IPS-18a (cell line): ENCODE data around the gene PTPRG.
"Not testable (repeated sequence)": the region's sequence is repeated elsewhere in the genome, so short reads cannot be mapped to it uniquely, and the experiment has no call there.

Source experiments
- H3K27ac ChIP-seq: one replicate; pipeline ENCODE4 v1.5.1; 2013; ENCODE audit warnings: low read length
- H3K27me3 ChIP-seq: one replicate; pipeline ENCODE4 v1.6.1; 2013; ENCODE audit warnings: mild to moderate bottlenecking, low read length; ENCODE audit not compliant: control insufficient read depth, insufficient read depth
- H3K36me3 ChIP-seq: one replicate; pipeline ENCODE4 v1.6.1; 2013; ENCODE audit warnings: low read depth, low read length; ENCODE audit not compliant: control insufficient read depth
- H3K4me1 ChIP-seq: one replicate; pipeline ENCODE4 v1.6.1; 2013; ENCODE audit warnings: low read depth, low read length; ENCODE audit not compliant: control insufficient read depth
- H3K4me3 ChIP-seq: one replicate; pipeline ENCODE4 v1.5.1; 2013; ENCODE audit warnings: low read length
- H3K9ac ChIP-seq: one replicate; pipeline ENCODE4 v1.6.1; 2013; ENCODE audit warnings: mild to moderate bottlenecking, low read length, moderate library complexity
- H3K9me3 ChIP-seq: one replicate; pipeline ENCODE4 v1.6.1; 2013; ENCODE audit warnings: low read depth, low read length; ENCODE audit not compliant: control insufficient read depth

The PTPRG gene

DNA sequence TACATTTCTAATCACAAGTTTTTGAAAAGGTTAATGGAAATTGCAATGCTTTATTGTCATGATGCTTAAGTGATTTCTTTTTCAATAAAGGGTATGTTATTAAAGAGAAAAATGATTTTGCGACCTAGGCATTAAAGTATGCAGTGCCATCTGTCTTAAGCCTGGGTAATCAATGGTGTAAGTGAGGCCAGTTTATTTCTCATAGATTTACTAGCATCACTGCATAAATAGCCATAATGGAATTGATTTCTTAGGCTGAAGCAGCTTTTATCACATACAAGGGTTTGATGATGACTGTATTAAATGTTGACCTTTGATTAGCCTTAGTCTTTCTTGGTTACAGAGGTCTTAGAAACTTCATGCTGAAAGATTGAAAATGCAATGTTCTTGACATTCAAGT, 464.5 kb downstream of the PTPRG start:
- Histone ChIP-seq H3K27me3 (no peaks in the 10 kb centered on the region), H3K9me3 (no peaks in the 10 kb centered on the region), H3K9ac (no peak overlapping the region), H3K4me3 (no peak overlapping the region), H3K36me3 (no peaks in the 10 kb centered on the region), H3K27ac (no peak overlapping the region), H3K4me1 (peaks cover 9% of the 10 kb centered on the region)

DNA sequence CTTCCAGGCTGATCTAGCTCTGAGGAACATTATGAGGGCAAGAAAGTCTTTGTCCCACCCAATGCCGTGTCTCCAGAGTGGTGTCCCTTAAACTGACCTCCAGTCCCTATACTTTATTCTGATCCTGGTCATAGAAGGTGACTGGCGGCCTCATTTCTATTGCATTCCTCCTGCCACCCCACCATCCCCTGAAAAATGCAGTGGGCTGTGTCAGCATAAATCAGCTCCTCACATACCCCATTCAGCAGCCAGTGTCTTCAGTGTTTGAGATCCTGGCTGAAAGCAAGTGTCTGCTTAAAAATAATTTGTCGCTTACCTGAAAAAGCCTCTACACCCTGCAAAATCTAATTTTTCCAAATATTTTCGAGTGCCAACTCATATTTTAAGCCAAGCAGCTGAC, 465.9 kb downstream of the PTPRG start:
- Histone ChIP-seq H3K9ac (no peak overlapping the region), H3K27ac (no peak overlapping the region), H3K4me1 (peaks cover 7% of the 10 kb centered on the region), H3K4me3 (no peak overlapping the region), H3K27me3 (no peaks in the 10 kb centered on the region), H3K9me3 (no peaks in the 10 kb centered on the region), H3K36me3 (no peaks in the 10 kb centered on the region)

- Histone ChIP-seq H3K36me3 (no peaks in the 10 kb centered on the region), H3K27ac (no peak overlapping the region), H3K9me3 (no peaks in the 10 kb centered on the region), H3K4me1 (peaks cover 4% of the 10 kb centered on the region), H3K4me3 (no peak overlapping the region), H3K27me3 (no peaks in the 10 kb centered on the region), H3K9ac (no peak overlapping the region)
These were observed 466.4 kb downstream of the PTPRG start for GRCh38 chr3:62027796-62028195.

GRCh38 chr3:62028236-62028635, 466.9 kb downstream of the PTPRG start:
- Histone ChIP-seq H3K36me3 (no peaks in the 10 kb centered on the region), H3K9ac (no peak overlapping the region), H3K4me3 (no peak overlapping the region), H3K9me3 (no peaks in the 10 kb centered on the region), H3K27ac (no peak overlapping the region), H3K4me1 (peaks cover 2% of the 10 kb centered on the region), H3K27me3 (no peaks in the 10 kb centered on the region)

DNA sequence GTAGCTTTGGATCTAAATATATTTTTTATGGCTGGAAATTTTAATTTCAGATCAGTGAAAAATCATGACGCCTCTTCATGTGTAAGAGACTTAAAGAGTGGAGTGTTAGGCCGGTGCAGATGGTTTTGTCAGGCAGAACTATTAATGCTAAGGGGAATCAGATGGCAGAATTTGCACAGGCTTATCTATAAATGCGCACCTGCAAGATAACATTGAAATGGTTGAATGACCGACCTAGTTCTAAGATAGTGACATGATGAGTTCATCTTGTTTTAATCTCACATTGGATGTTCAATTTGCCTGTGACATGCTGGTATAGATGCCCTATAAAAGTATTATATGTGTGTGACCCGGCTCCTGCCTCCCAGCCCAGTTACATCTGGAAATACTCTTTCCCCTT, 471.4 kb downstream of the PTPRG start:
- no peak overlapping the region for H3K4me3 ChIP-seq
- H3K9me3 ChIP-seq, result no peaks in the 10 kb centered on the region
- H3K36me3 ChIP-seq, result no peaks in the 10 kb centered on the region
- no peaks in the 10 kb centered on the region for H3K4me1 ChIP-seq
- no peak overlapping the region for H3K27ac ChIP-seq
- no peaks in the 10 kb centered on the region for H3K27me3 ChIP-seq
- no peak overlapping the region for H3K9ac ChIP-seq

DNA sequence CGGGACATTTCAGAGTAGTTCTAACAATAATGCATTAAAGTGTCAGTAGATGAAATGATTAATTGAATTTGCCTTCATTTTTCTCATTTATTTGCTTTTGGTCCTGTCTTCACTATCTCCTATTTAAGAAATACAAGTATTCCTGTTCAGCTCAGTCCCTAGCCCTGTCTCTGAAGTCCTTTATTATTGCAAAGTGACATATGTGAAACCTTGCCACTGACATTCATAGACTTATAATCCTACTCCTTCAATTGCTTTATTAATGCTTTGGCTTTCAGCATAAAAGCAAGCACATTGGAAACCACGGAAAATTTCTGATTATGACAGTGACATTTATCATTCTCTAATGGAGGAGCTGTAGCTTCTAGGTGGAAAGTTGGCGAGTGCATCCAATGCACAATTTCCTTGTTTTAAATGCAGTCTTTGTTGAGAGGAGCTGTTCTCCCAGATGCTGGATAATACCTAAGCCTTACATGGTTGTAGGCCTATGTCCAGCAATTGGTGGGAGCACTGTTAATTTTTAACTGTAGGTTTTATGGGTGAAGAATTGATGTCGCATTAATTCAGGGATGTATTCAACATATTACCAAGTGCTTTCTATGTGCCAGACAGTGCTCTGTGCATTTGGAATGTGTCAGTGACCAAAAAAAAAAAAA, 474.2 kb downstream of the PTPRG start:
- Histone ChIP-seq H3K4me3 (no peak overlapping the region), H3K9ac (no peak overlapping the region), H3K27ac (no peak overlapping the region), H3K4me1 (no peaks in the 10 kb centered on the region), H3K9me3 (no peaks in the 10 kb centered on the region), H3K27me3 (no peaks in the 10 kb centered on the region), H3K36me3 (no peaks in the 10 kb centered on the region)

- no peak overlapping the region for H3K9ac ChIP-seq
- H3K36me3 ChIP-seq, result no peaks in the 10 kb centered on the region
- no peak overlapping the region for H3K27ac ChIP-seq
- H3K4me3 ChIP-seq, result no peak overlapping the region
- H3K4me1 ChIP-seq, result no peaks in the 10 kb centered on the region
- no peaks in the 10 kb centered on the region for H3K9me3 ChIP-seq
- no peaks in the 10 kb centered on the region for H3K27me3 ChIP-seq
These were observed 475.4 kb downstream of the PTPRG start for GRCh38 chr3:62036726-62037125.

GRCh38 chr3:62038798-62039197, 477.4 kb downstream of the PTPRG start:
- not testable (repeated sequence) for H3K4me3 ChIP-seq, H3K9ac ChIP-seq, H3K9me3 ChIP-seq, H3K4me1 ChIP-seq, H3K27ac ChIP-seq, H3K27me3 ChIP-seq, H3K36me3 ChIP-seq

DNA sequence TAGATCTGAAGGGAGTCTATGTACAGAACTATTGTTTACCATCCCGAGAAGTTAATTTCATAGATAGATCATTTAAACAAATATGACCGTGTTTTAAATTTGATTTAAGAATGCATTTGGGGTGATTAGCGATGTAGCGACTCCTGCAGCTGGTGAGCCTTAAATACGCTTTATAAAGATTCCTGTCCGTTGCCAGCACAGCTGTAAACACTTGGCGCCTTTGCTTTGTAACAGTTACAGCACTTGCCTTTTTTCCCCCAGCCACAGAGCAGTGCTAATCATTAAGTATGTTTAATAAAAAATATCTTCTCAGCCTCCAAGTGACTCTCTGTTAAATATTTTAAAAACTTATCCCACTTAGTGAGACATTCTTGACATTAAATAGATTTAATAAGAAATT, 478.2 kb downstream of the PTPRG start:
- H3K27me3 ChIP-seq, result no peaks in the 10 kb centered on the region
- no peaks in the 10 kb centered on the region for H3K4me1 ChIP-seq
- no peaks in the 10 kb centered on the region for H3K36me3 ChIP-seq
- no peaks in the 10 kb centered on the region for H3K9me3 ChIP-seq
- no peak overlapping the region for H3K4me3 ChIP-seq
- no peak overlapping the region for H3K9ac ChIP-seq
- H3K27ac ChIP-seq, result no peak overlapping the region

GRCh38 chr3:62041681-62042080, 480.3 kb downstream of the PTPRG start:
- Histone ChIP-seq H3K36me3 (no peaks in the 10 kb centered on the region), H3K9me3 (no peaks in the 10 kb centered on the region), H3K27ac (no peak overlapping the region), H3K4me3 (no peak overlapping the region), H3K4me1 (peaks cover 7% of the 10 kb centered on the region), H3K27me3 (no peaks in the 10 kb centered on the region), H3K9ac (no peak overlapping the region)

GRCh38 chr3:62044874-62045411, 483.6 kb downstream of the PTPRG start:
- peaks cover 14% of the 10 kb centered on the region for H3K4me1 ChIP-seq
- no peak overlapping the region for H3K9ac ChIP-seq
- H3K36me3 ChIP-seq, result no peaks in the 10 kb centered on the region
- H3K27me3 ChIP-seq, result no peaks in the 10 kb centered on the region
- no peaks in the 10 kb centered on the region for H3K9me3 ChIP-seq
- peak overlapping the region; percentile 18 for H3K27ac ChIP-seq
- no peak overlapping the region for H3K4me3 ChIP-seq

DNA sequence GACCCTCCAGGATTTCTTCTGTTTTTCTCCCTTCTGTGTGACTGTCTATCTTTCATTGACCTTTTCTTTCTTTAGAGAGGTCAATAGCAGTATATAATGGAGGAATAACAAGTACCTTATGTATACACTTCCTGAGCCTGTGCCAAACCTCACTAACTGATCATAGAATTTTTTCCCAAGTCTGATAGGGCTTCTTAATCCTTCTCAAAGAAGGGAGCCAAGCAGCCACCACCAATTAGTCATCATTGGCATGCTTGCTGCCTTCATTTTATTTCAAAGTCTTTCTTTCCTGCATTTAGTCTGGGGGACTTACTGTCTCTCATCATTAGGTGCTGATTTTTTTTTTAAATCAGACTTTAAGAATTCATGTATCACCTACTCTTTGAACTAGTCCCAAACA, 485.0 kb downstream of the PTPRG start:
- H3K27ac ChIP-seq, result no peak overlapping the region
- H3K27me3 ChIP-seq, result no peaks in the 10 kb centered on the region
- no peaks in the 10 kb centered on the region for H3K9me3 ChIP-seq

More for the DNA sequence above, 485.0 kb downstream of the PTPRG start:
- Histone ChIP-seq H3K9ac (no peak overlapping the region), H3K36me3 (no peaks in the 10 kb centered on the region), H3K4me1 (peaks cover 14% of the 10 kb centered on the region), H3K4me3 (no peak overlapping the region)
